Left hindlimb (tissue), 1 donor: ENCODE results near the gene HNRNPU.
"Not testable (repeated sequence)": the region's sequence is repeated elsewhere in the genome, so short reads cannot be mapped to it uniquely, and the experiment has no call there.

Experiments
- DNase-seq: peaks from one replicate; pipeline ENCODE4 v3.0.0-alpha.2; 2018

HNRNPU gene

GRCh38 chr1:244839656-244840055 is 24.7 kb downstream of the HNRNPU start:
- DNase-seq: no peak

DNA sequence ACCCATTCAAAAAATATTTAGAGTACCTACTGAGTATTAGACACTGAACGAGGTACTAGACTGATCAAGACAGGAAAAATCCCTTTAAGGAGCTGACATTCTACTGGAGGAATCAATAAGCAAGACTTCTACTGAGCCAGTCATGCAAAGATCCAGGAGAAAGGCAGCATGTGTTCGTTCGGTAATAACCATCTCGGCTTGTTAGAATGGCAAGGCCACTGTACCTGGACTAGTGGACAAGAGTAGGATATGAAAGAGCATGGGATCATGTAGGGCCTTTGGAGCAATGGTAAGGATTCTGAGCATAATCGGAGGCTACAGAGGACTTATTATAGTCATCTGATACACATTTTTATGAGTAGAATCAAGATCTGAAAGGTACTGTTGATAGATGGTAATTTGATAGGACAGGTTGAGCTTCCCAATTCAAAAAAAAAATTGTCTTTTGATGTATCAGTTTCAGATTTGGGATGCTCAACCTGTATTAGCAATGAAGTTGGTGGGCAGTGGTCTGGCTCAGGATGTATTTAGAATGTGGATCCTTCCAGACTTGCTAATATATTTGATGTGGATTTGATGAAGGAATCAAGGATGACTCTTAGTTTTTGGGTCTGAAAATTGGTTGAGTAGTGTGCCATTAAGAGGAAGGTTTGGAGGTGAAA is 26.6 kb downstream of the HNRNPU start:
- DNase-seq: no peak

- no peak for DNase-seq
Measured at GRCh38 chr1:244836584-244836983, 27.8 kb downstream of the HNRNPU start.

DNA sequence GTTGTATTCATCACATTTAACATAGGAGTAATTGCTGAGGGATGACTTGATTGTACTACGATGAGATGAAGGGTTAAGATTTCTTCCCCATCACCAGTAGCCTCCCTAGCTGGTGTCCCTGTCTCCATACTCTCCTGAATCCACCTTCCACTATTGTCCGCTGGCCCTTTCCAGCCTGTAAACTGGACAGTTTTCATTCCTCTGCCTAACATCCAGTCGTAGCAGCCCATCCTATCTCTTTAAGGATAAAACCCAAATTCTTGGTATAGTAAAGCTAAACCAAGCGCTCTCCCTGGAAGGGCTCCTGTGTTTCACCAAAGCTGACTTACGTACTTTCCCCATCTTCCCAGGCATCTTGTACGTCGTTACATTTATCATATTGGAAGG is 28.2 kb downstream of the HNRNPU start:
- no peak for DNase-seq

GRCh38 chr1:244835276-244836134 is 28.8 kb downstream of the HNRNPU start, which contains the start of gene COX20:
Gene COX20, plus strand, starts transcription at chr1:244835658. Its CDS starts 57 bp downstream, at chr1:244835715.
- DNase-seq: peak; percentile 96

DNA sequence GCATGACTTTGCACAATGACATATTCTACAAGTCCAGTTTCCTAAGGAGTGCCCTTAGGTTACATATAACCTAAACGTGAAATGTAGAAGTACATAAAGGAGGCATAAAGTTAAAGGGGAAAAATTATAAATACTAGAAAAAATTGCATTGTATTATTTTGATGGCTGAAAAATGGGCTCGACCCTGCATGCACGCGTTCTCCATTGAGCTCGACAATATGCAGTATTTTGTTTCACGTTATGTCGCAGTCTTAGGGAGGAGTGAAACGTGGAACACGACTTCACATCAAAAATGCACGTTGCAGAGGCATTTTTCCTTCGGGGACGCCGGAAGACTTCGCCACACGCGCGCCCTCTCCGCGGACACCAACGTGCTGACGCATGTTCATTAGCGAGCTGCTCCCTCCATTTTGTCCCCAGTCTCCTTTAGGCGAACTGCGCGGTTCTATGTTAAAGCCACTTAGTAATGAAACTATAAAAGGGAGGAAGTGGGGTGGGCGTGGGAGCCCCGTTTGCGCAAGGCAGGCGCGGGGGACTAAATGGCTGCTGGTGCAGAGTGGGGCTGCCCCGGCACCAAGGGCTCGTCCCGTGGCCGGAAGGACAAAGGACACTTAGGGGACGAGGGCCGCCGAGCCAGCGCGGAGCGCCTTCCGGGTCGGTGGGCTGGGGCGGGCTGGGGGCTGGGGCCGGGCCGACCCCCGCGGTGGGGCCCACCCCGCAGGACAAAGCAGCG is 29.6 kb downstream of the HNRNPU start:
- no peak for DNase-seq

DNA sequence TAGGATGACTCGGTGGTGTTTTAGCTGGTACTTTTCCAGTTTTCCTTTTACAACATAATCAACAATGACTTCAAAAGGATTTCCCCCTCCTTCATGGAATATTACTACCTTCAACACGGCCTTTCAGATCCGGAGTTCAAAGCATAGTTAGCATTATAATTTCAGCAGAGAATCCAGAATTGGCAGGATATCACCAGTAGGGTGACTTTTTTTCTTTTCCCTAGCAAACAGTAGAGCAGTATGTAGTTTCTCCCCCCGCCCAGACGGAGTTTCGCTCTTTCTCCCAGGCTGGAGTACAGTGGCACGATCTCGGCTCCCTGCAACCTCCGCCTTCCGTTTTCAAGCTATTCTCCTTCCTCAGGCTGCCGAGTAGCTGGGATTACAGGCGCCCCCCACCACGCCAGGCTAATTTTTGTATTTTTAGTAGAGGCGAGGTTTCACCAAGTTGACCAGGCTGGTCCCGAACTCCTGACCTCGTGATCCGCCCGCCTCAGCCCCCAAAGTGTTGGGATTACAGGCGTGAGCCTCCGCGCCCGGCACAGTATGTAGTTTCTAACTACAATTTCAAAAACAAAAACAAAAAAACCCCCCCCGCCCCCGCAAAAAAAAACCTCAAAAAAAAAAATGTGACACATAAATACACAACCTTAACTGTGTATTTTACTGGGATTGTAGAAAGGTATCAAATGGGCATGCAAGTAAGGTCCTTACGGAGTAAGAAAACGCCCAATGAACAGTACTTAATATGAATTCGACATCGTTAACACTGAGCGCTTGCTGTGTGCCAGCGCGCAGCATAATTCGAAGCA is 30.4 kb downstream of the HNRNPU start:
- DNase-seq: peak; percentile 68

- not testable (repeated sequence) for DNase-seq
Measured at GRCh38 chr1:244833260-244833659, 31.1 kb downstream of the HNRNPU start.

- no peak for DNase-seq
Measured at GRCh38 chr1:244830639-244831038, 33.7 kb downstream of the HNRNPU start.

GRCh38 chr1:244826712-244827111 is 37.6 kb downstream of the HNRNPU start:
- no peak for DNase-seq

GRCh38 chr1:244822878-244823277 is 41.5 kb downstream of the HNRNPU start:
- no peak for DNase-seq

DNA sequence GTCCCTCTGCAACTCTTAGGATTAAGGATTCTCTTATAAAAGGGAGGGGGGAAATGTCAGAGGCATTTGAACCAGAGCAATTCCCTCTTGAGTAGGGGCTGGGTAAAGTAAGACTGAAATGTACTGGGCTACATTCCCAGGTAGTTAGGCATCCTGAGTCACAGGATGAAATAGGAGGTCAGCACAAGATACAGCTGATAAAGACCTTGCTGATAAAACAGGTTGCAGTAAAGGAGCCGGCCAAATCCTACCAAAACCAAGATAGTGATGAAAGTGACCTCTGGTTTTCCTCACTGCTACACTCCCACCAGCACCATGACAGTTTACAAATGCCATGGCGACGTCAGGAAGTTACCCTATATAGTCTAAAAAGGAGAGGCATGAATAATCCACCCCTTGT is 43.2 kb downstream of the HNRNPU start:
- no peak for DNase-seq

- DNase-seq: no peak
Measured at GRCh38 chr1:244820131-244820530, 44.2 kb downstream of the HNRNPU start.

DNA sequence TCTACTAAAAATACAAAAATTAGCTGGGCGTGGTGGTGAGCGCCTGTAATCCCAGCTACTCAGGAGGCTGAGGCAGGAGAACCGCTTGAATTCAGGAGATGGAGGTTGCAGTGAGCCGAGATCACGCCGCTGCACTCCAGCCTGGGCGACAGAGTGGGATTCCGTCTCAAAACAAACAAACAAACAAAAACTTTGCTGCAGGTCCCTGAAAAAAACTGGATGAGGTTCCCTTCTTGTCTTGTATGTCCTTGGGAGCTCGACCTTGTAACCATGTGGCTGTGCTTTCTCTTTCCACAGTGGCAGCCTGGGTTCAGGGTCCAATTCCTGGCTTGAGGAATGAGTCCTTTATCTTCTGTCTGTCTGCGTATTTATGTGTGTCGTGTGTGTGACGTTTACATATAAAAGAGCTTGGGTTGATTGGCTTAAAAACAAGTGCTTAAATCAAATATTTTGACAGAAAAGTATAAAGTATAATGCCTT is 46.9 kb downstream of the HNRNPU start:
- no peak for DNase-seq

DNA sequence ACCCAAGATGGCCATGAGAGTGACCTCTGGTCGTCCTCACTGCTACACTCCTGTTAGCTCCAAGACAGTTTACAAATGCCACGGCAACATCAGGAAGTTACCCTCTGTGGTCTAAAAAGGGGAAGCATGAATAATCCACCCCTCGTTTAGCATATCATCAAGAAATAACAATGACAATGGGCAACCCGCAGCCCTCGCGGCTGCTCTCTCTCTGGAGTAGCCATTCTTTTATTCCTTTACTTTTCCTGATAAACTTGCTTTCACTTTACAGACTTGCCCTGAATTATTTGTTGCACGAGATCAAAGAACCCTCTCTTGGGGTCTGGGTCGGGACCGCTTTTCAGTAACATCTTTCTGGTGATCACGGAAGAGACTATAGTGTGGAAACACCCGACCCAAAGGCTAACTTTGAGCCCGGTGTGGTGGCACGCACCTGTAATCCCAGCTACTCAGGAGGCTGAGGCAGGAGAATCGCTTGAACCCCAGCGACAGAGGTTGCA is 48.7 kb downstream of the HNRNPU start:
- DNase-seq: no peak

GRCh38 chr1:244813327-244813726 is 51.0 kb downstream of the HNRNPU start:
- DNase-seq: no peak

DNA sequence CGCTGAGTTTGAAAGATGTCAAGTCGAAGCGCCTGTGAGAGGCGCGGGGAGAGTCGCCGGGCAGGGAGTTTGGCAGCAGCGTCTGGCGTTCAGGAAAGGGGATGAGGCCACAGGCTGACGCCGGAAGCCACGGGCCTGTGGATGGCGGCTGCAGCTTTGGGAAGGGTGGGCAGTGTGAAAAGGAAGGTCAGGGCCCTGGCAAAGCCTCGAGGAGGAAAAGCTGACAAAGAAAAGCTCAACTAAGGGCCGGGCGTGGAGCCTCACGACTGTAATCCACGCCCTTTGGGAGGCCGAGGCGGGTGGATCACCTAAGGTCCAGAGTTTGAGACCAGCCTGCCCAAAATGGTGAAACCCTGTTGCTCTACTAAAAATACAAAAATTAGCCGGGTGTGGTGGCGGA is 54.1 kb downstream of the HNRNPU start:
- no peak for DNase-seq

GRCh38 chr1:244807138-244807537 is 57.2 kb downstream of the HNRNPU start:
- no peak for DNase-seq

DNA sequence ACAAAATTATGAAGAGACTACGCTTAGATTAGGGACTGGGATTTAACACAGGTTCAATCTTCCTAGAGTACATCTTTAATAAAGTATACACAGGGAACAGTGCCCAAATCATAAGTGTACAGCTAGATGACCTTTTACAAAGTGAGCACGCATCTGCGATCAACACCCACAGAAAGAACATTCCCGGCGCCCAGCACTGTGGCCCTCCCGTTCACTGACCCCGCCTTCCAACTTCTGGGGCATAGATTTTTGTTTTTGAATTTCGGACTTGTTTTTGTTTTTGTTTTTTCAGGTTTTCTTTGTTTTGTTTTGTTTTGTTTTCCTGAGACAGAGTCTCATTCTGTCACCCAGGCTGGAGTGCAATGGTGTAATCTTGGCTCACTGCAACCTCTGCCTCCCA is 59.5 kb downstream of the HNRNPU start:
- no peak for DNase-seq

DNA sequence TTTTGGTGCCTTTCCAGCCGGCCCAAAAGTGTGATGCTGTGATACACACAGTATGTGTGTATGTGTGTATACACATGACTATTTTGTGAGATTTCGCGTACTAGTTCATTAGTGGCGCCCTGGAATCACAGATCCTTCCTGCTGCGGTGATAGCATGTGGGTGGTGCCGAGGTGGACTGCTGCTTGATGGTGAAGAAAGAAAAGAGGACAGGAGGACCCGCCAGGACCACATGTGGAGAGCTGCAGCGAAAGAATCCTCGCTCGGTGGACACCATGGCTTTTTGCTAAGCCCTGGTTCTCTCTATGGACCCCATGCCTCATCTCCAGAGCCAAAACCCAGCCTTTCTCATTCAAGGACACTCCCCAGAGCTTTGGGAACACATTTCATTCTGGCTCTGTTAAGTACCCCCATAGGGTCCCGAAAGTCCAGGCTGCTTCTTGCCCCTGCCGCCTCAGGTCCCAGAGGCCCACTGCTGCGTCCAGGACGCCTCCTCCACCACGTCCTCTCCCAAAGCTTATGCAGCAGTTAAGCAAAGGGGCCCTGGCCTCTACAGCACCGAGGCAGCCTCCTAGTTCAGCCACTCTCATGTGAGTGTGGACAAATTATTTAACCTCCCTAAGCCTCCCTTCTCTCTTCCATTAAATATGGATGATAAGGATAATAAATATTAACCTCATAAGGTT is 61.6 kb downstream of the HNRNPU start:
- no peak for DNase-seq

DNA sequence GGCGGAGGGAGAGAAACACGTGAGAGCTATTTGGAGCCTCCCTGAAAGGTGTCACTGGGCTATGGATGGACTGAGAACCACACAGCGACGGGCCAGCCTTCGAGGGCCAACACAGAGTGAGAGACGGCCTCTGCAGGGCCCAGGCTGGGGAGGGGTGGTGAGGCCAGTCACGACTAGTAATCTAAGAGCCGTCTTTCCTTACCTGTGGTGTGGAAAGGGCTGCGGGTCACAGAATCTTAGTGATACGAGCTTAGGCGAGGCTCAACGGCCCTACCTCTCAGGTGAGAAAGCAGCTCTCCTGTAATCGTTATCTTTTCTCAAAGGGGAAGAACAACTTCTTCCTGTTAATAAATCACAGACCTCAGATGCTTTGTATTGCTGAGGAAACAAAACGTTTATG is 62.3 kb downstream of the HNRNPU start:
- no peak for DNase-seq

DNA sequence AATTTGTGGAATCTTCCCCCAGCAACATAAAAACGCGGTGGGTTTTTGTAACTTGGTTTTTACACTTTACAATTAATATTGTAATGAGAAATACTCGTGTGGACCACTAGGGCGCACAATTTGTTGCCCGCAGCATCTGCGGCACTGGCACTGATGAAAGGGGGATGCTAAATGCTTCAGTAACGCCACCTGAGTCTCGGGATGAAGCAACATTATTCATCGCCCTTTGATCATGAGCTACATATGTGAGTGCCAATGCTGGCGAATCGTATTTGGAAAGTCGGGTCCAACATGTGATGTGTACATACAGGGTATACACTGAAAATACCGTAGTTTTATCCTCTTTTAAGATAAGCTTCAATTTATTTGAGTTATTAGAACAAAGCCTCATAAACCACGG is 63.1 kb downstream of the HNRNPU start:
- DNase-seq: no peak
